ENCODE data around the gene STAT5B. TPM values are rescaled to one million over a fixed set of nuclear protein-coding genes. Genes with fewer than 3 reads are reported as not detected.
"Not testable (repeated sequence)": the region's sequence is repeated elsewhere in the genome, so short reads cannot be mapped to it uniquely, and the experiment has no call there.

STAT5B gene
- polyA plus RNA-seq, 1 experiment = 34.0 TPM

DNA sequence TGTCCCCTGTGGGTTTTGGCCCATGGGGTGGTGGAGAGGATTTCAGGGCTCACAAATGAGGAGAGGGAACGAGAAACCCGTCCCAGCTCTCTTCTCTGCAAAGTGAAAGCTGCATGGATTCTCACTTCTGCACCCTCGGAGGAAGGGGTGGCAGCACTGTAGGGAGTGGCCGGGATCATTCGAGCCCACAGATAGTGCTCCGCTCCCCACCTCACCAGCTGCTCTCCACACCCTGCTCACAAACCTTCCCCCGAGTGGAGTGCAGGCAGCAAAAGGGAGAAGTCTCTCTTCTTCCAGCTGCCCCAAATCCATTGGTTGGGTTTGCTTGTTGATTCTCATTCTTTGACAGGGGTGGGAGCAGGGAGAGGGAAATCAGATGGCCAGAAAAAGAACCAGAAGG is 32.3 kb upstream of the STAT5B start:
- no peak overlapping the region for H3K4me3 ChIP-seq (ENCODE audit: low read depth, low read length)
- no peak for DNase-seq (ENCODE audit: low read depth, low spot score)
- no peak overlapping the region for H3K27ac ChIP-seq (ENCODE audit: low read depth, low read length)
- CTCF ChIA-PET = interaction anchor here (0.6 to 4.7 kb wide), 2 partner anchors 33 to 86 kb away, joined by 3 to 24 read pairs; no protein-coding TSS in a partner anchor
- POLR2A ChIA-PET = interaction anchor here (1.1 kb wide), 1 partner anchor 23 kb away, joined by 5 read pairs; no protein-coding TSS in a partner anchor
- no peaks in the 10 kb centered on the region for H3K27me3 ChIP-seq (ENCODE audit: control insufficient read depth, insufficient read depth, low read length)
- H3K9me3 ChIP-seq (ENCODE audit: control insufficient read depth, insufficient read depth, low read length) = no peaks in the 10 kb centered on the region
- TF ChIP-seq, protein P1, sequence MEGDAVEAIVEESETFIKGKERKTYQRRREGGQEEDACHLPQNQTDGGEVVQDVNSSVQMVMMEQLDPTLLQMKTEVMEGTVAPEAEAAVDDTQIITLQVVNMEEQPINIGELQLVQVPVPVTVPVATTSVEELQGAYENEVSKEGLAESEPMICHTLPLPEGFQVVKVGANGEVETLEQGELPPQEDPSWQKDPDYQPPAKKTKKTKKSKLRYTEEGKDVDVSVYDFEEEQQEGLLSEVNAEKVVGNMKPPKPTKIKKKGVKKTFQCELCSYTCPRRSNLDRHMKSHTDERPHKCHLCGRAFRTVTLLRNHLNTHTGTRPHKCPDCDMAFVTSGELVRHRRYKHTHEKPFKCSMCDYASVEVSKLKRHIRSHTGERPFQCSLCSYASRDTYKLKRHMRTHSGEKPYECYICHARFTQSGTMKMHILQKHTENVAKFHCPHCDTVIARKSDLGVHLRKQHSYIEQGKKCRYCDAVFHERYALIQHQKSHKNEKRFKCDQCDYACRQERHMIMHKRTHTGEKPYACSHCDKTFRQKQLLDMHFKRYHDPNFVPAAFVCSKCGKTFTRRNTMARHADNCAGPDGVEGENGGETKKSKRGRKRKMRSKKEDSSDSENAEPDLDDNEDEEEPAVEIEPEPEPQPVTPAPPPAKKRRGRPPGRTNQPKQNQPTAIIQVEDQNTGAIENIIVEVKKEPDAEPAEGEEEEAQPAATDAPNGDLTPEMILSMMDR (IDR thresholded peaks at IDR 0.05; ENCODE audit: low read depth, low read length) = no peak

DNA sequence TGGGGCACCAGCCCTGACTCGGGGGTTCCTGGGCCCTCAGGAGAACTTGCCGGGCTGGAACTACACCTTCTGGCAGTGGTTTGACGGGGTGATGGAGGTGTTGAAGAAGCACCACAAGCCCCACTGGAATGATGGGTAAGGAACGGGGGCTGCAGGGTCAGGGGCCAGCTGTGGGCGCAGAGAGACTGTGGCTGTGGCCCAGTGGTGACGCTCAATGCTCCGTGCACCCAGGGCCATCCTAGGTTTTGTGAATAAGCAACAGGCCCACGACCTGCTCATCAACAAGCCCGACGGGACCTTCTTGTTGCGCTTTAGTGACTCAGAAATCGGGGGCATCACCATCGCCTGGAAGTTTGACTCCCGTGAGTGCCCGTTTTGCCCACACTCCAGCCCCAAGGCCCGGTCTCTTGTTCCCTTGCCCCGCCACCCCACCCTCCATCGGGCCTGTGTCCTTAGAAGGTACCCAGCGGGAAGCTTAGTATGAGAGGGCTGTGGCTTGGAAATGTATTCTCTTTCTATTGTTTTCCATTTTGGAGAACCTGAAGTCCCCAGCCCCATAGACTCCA is 31.3 kb upstream of the STAT5B start:
- no peak for DNase-seq (ENCODE audit: low read depth, low spot score)
- CTCF ChIA-PET = no interaction called here

DNA sequence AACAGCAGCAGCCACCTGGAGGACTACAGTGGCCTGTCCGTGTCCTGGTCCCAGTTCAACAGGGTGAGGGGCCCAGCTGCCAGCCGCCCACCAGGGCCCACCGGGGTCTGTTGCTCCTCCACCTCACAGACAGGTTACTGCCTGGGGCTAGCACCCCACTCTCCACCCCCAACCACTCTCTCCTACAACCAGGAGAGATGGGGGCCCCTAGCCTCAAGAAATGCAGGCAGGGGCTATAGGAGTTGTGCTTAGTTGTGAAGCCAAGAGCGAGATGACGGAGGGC is 30.1 kb upstream of the STAT5B start:
- POLR2A ChIA-PET = no interaction called here
- TF ChIP-seq, protein P1 (IDR thresholded peaks at IDR 0.05; ENCODE audit: low read depth, low read length) = no peak
- Histone ChIP-seq H3K9me3 (ENCODE audit: control insufficient read depth, insufficient read depth, low read length) (no peaks in the 10 kb centered on the region), H3K27ac (ENCODE audit: low read depth, low read length) (no peak overlapping the region), H3K4me3 (ENCODE audit: low read depth, low read length) (no peak overlapping the region), H3K27me3 (ENCODE audit: control insufficient read depth, insufficient read depth, low read length) (no peaks in the 10 kb centered on the region)
- CTCF ChIA-PET = no interaction called here
- no peak for DNase-seq (ENCODE audit: low read depth, low spot score)

More for the DNA sequence above, 31.3 kb upstream of the STAT5B start:
- Histone ChIP-seq H3K4me3 (ENCODE audit: low read depth, low read length) (no peak overlapping the region), H3K9me3 (ENCODE audit: control insufficient read depth, insufficient read depth, low read length) (no peaks in the 10 kb centered on the region), H3K27me3 (ENCODE audit: control insufficient read depth, insufficient read depth, low read length) (no peaks in the 10 kb centered on the region), H3K27ac (ENCODE audit: low read depth, low read length) (no peak overlapping the region)
- TF ChIP-seq, protein P1 (IDR thresholded peaks at IDR 0.05; ENCODE audit: low read depth, low read length) = no peak
- POLR2A ChIA-PET = no interaction called here

DNA sequence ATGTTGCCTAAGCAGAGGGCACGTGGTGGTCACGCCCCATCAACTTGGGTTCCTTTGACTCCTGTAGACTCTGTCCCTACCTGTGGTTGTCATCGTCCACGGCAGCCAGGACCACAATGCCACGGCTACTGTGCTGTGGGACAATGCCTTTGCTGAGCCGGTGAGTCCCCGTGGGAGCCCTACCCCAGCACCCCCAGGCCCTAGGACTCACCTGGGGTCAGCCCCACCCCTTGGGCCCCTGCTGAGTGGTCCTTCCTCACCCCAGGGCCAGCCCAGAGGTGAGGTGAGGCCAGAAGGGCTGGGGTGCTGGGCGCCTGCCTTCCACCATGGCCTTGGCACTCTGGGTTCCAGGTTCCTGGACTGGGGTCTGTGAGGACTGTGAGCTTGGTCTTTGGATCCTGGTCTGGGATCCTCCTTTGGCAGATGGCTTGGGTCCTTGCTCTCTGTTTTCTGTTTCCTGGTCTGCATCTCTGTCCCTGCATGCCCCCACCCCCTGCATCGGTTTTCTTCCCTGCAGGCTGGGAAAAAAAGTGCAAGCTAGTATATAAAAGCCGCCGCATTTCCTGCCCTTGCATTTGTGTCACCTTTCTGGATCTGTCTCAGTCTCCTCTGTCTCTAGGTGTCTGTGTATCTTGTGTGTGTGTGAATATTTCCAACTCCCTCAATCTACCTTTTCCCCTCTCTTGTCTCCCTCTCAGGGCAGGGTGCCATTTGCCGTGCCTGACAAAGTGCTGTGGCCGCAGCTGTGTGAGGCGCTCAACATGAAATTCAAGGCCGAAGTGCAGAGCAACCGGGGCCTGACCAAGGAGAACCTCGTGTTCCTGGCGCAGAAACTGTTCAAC is 29.6 kb upstream of the STAT5B start:
- Histone ChIP-seq H3K27me3 (ENCODE audit: control insufficient read depth, insufficient read depth, low read length) (no peaks in the 10 kb centered on the region), H3K27ac (ENCODE audit: low read depth, low read length) (no peak overlapping the region), H3K9me3 (ENCODE audit: control insufficient read depth, insufficient read depth, low read length) (no peaks in the 10 kb centered on the region), H3K4me3 (ENCODE audit: low read depth, low read length) (no peak overlapping the region)
- TF ChIP-seq, protein P1 (IDR thresholded peaks at IDR 0.05; ENCODE audit: low read depth, low read length) = 0 out of 2 replicates have a peak, but pooled peaks have one; percentile 2
- ChIA-PET POLR2A (interaction anchor here (0.6 to 0.7 kb wide), 2 partner anchors 152 to 435 kb away, joined by 3 read pairs; no protein-coding TSS in a partner anchor), CTCF (interaction anchor here (1.0 kb wide), 1 partner anchor 84 kb away, joined by 3 read pairs; no protein-coding TSS in a partner anchor)
- DNase-seq (ENCODE audit: low read depth, low spot score) = no peak

DNA sequence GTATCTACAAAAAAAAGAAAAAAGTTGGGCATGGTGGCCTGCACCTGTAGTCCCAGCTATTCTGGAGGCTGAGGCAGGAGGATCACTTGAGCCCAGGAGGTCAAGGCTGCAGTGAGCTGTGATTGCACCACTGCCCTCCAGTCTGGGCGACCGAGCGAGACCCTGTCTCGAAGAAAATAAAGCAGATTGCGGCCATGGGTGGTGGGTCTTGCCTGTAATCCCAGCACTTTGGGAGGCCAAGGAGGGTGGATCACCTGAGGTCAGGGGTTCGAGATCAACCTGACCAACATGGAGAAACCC is 28.8 kb upstream of the STAT5B start:
- not testable (repeated sequence) for H3K9me3 ChIP-seq (ENCODE audit: control insufficient read depth, insufficient read depth, low read length); H3K27me3 ChIP-seq (ENCODE audit: control insufficient read depth, insufficient read depth, low read length); H3K4me3 ChIP-seq (ENCODE audit: low read depth, low read length); DNase-seq (ENCODE audit: low read depth, low spot score); H3K27ac ChIP-seq (ENCODE audit: low read depth, low read length)
- POLR2A ChIA-PET = interaction anchor here (0.6 to 0.7 kb wide), 2 partner anchors 151 to 435 kb away, joined by 3 read pairs; no protein-coding TSS in a partner anchor
- CTCF ChIA-PET = interaction anchor here (1.0 kb wide), 1 partner anchor 83 kb away, joined by 3 read pairs; no protein-coding TSS in a partner anchor
